Cardiac septum (tissue), 1 donor: ENCODE data around the gene GIT1. TPM values are rescaled to one million over a fixed set of nuclear protein-coding genes. Genes with fewer than 3 reads are reported as not detected.

ENCODE experiments used
- DNase-seq: peaks from one replicate; pipeline ENCODE4 v3.0.0-alpha.2; 2020; ENCODE audit warnings: low spot score
- intact Hi-C: fragments of 100-400 bp; cut with DNase I; formaldehyde crosslinking; loops from one replicate; pipeline ENCODE4 v1.14.0; 2022
- total RNA-seq: library from RNA; stranded (reverse); fragmentation: NEBNext Ultra II Directional; extraction: Animal tissue kit (Norgen Biotek cat#: 25700); gene quantifications from one replicate; pipeline ENCODE4 v1.2.1, GENCODE V29; 2021
- donor health status: DM: no; HTN: no; CAD: no.

The GIT1 gene
- total RNA-seq, 1 donor from 2014 or later: 36.2 TPM

GRCh38 chr17:29585080-29585751 lies 4.2 kb downstream of the GIT1 start:
- DNase-seq: no peak
- intact Hi-C loops: no loop called here

GRCh38 chr17:29584452-29585079 lies 4.9 kb downstream of the GIT1 start:
- intact Hi-C loops: loop anchor here (5.0 kb wide), 1 partner anchor 348 kb away; the partner anchor contains the start of gene SSH2
- DNase-seq: no peak

- no peak for DNase-seq
- intact Hi-C loops: loop anchor here (5.0 kb wide), 1 partner anchor 349 kb away; the partner anchor contains the start of gene SSH2
Observed at GRCh38 chr17:29583324-29584248, 5.9 kb downstream of the GIT1 start.

- intact Hi-C loops: loop anchor here (5.0 kb wide), 1 partner anchor 350 kb away; the partner anchor contains the start of gene SSH2
- no peak for DNase-seq
Observed at GRCh38 chr17:29582772-29583171, 6.7 kb downstream of the GIT1 start.

- no peak for DNase-seq
- intact Hi-C loops: loop anchor here (5.0 kb wide), 1 partner anchor 350 kb away; the partner anchor contains the start of gene SSH2
Observed at GRCh38 chr17:29582254-29582765, 7.1 kb downstream of the GIT1 start.

GRCh38 chr17:29581583-29582253 lies 7.7 kb downstream of the GIT1 start:
- no peak for DNase-seq
- intact Hi-C loops: loop anchor here (5.0 kb wide), 1 partner anchor 351 kb away; the partner anchor contains the start of gene SSH2

GRCh38 chr17:29579866-29580771 lies 9.3 kb downstream of the GIT1 start:
- DNase-seq: peak; percentile 90
- intact Hi-C loops: loop anchor here (5.0 kb wide), 2 partner anchors 32 to 352 kb away; partner anchors contain the start of gene SSH2

GRCh38 chr17:29578626-29579485 lies 10.6 kb downstream of the GIT1 start:
- intact Hi-C loops: loop anchor here (5.0 kb wide), 1 partner anchor 33 kb away; no protein-coding TSS in a partner anchor
- DNase-seq: no peak

- intact Hi-C loops: loop anchor here (5.0 kb wide), 1 partner anchor 35 kb away; no protein-coding TSS in a partner anchor
Observed at GRCh38 chr17:29577385-29578211, 11.8 kb downstream of the GIT1 start.

GRCh38 chr17:29577001-29577370 lies 12.5 kb downstream of the GIT1 start:
- intact Hi-C loops: loop anchor here (5.0 kb wide), 1 partner anchor 35 kb away; no protein-coding TSS in a partner anchor
- DNase-seq: no peak

More at GRCh38 chr17:29577385-29578211, 11.8 kb downstream of the GIT1 start:
- no peak for DNase-seq

GRCh38 chr17:29576214-29577000 lies 13.0 kb downstream of the GIT1 start:
- intact Hi-C loops: loop anchor here (5.0 kb wide), 1 partner anchor 36 kb away; no protein-coding TSS in a partner anchor

GRCh38 chr17:29575511-29576213 lies 13.8 kb downstream of the GIT1 start:
- intact Hi-C loops: loop anchor here (5.0 kb wide), 1 partner anchor 37 kb away; no protein-coding TSS in a partner anchor
- DNase-seq: no peak

More at GRCh38 chr17:29576214-29577000, 13.0 kb downstream of the GIT1 start:
- no peak for DNase-seq

GRCh38 chr17:29574732-29575510 lies 14.5 kb downstream of the GIT1 start:
- no peak for DNase-seq
- intact Hi-C loops: loop anchor here (5.0 kb wide), 1 partner anchor 37 kb away; no protein-coding TSS in a partner anchor
